NCI-H187 (cell line): ENCODE data around the gene CYB561D1.
"Not testable (repeated sequence)": the region's sequence is repeated elsewhere in the genome, so short reads cannot be mapped to it uniquely, and the experiment has no call there.

Experiments
- DNase-seq, 2 experiments: peaks; one replicate each; lab custom pipeline; 2025; lab: John Stamatoyannopoulos, UW

Gene CYB561D1

GRCh38 chr1:109493805-109494539, at the start of gene CYB561D1:
Gene CYB561D1, plus strand, starts transcription at chr1:109494094. Its CDS starts 46 bp downstream, at chr1:109494140.
- DNase-seq: peak; percentile 57 to 73

- DNase-seq: no peak
These were observed 49.5 kb upstream of the CYB561D1 start for GRCh38 chr1:109444346-109444745.

GRCh38 chr1:109445949-109446695, 47.8 kb upstream of the CYB561D1 start:
- not testable (repeated sequence) for DNase-seq

- DNase-seq: no peak
These were observed 46.4 kb upstream of the CYB561D1 start for GRCh38 chr1:109447524-109447923.

GRCh38 chr1:109454497-109455133, 39.3 kb upstream of the CYB561D1 start:
- DNase-seq: no peak

- no peak for DNase-seq
These were observed 36.1 kb upstream of the CYB561D1 start for GRCh38 chr1:109457819-109458218.

- no peak for DNase-seq
These were observed 27.8 kb upstream of the CYB561D1 start for GRCh38 chr1:109466125-109466451.

- DNase-seq: no peak
These were observed 27.2 kb upstream of the CYB561D1 start, which contains the start of gene SYPL2 for GRCh38 chr1:109466452-109467300. Gene SYPL2, plus strand, starts transcription at chr1:109466546. Its CDS starts 298 bp downstream, at chr1:109466844.

GRCh38 chr1:109467301-109467777, 26.6 kb upstream of the CYB561D1 start:
- DNase-seq: no peak

- DNase-seq: no peak
These were observed 25.8 kb upstream of the CYB561D1 start for GRCh38 chr1:109468061-109468460.

GRCh38 chr1:109468903-109469302, 25.0 kb upstream of the CYB561D1 start:
- no peak for DNase-seq

GRCh38 chr1:109470245-109470644, 23.6 kb upstream of the CYB561D1 start:
- no peak for DNase-seq

- no peak for DNase-seq
These were observed 21.1 kb upstream of the CYB561D1 start for GRCh38 chr1:109472779-109473178.

GRCh38 chr1:109473284-109474057, 20.4 kb upstream of the CYB561D1 start:
- not testable (repeated sequence) for DNase-seq

GRCh38 chr1:109474697-109475096, 19.2 kb upstream of the CYB561D1 start:
- DNase-seq: no peak

GRCh38 chr1:109475261-109475660, 18.6 kb upstream of the CYB561D1 start:
- no peak for DNase-seq

GRCh38 chr1:109476825-109477224, 17.1 kb upstream of the CYB561D1 start:
- DNase-seq: no peak

- DNase-seq: no peak
These were observed 16.1 kb upstream of the CYB561D1 start for GRCh38 chr1:109477821-109478220.

GRCh38 chr1:109478806-109479205, 15.1 kb upstream of the CYB561D1 start:
- DNase-seq: no peak

- no peak for DNase-seq
These were observed 14.6 kb upstream of the CYB561D1 start for GRCh38 chr1:109479311-109479710.

- DNase-seq: no peak
These were observed 14.0 kb upstream of the CYB561D1 start for GRCh38 chr1:109479901-109480300.
